Thymus (tissue), 11 donors: ENCODE results near the gene SYK. TPM values are rescaled to one million over a fixed set of nuclear protein-coding genes. Genes with fewer than 3 reads are reported as not detected.

Experiments used
- DNase-seq, 9 donors: peaks; one replicate each; pipeline ENCODE4 v3.0.0-alpha.2; 2013; ENCODE audit warnings: low spot score in 9 of 9, low read depth in 6 of 9, missing footprints in 1 of 9
- H3K27ac ChIP-seq, 2 donors: one replicate each; pipeline ENCODE4 v1.5.1; 2013; ENCODE audit warnings: control low read depth in 1 of 2, low read depth in 1 of 2, low read length in 1 of 2, mild to moderate bottlenecking in 1 of 2, moderate library complexity in 1 of 2
- H3K27me3 ChIP-seq, 2 donors: one replicate each; pipeline ENCODE4 v1.5.1; 2013; ENCODE audit warnings: low read length in 1 of 2; ENCODE audit not compliant: control insufficient read depth in 2 of 2, insufficient read depth in 1 of 2
- H3K36me3 ChIP-seq, 2 donors: one replicate each; pipeline ENCODE4 v1.5.1; 2013; ENCODE audit warnings: low read length in 1 of 2, mild to moderate bottlenecking in 1 of 2, moderate library complexity in 1 of 2; ENCODE audit not compliant: control insufficient read depth in 2 of 2, insufficient read depth in 2 of 2
- H3K4me1 ChIP-seq, 2 donors: one replicate each; pipeline ENCODE4 v1.5.1; 2013; ENCODE audit warnings: low read length in 2 of 2; ENCODE audit not compliant: control insufficient read depth in 2 of 2, insufficient read depth in 2 of 2
- H3K4me3 ChIP-seq, 2 donors: one replicate each; pipeline ENCODE4 v1.5.1; 2013; ENCODE audit warnings: low read length in 2 of 2, control low read depth in 1 of 2, mild to moderate bottlenecking in 1 of 2
- H3K9me3 ChIP-seq, 2 donors: one replicate each; pipeline ENCODE4 v1.5.1; 2013; ENCODE audit warnings: low read length in 1 of 2, mild to moderate bottlenecking in 1 of 2; ENCODE audit not compliant: control insufficient read depth in 2 of 2, insufficient read depth in 1 of 2
- WGBS: extraction: QIAGEN DNeasy Blood & Tissue Kit; methylation state at CpG from one replicate; pipeline ENCODE4 v1.1.7; 2013; 5-methylcytosine and 5-hydroxymethylcytosine counted together
- polyA plus RNA-seq: library from polyadenylated mRNA; stranded (reverse); fragments of 200-250 nt; gene quantifications from one replicate; pipeline ENCODE4 v1.2.3, GENCODE V29; 2013
- total RNA-seq: library from RNA; stranded (reverse); fragments of 120-200 nt; gene quantifications from one replicate; pipeline ENCODE4 v1.2.4, GENCODE V29; 2013
- donor health status: healthy.

The SYK gene
- total and polyA plus RNA-seq, 2 donors: 22.2 to 55.9 TPM

- WGBS: 98% methylated on average over 14 of the region's 14 CpGs
Observed at GRCh38 chr9:90914196-90914595, 112.6 kb downstream of the SYK start.

GRCh38 chr9:90914868-90915483, 113.4 kb downstream of the SYK start:
- Histone ChIP-seq H3K27ac (no peak overlapping the region), H3K9me3 (no peaks in the 10 kb centered on the region), H3K4me1 (no peaks in the 10 kb centered on the region), H3K36me3 (no peaks in the 10 kb centered on the region), H3K4me3 (no peak overlapping the region), H3K27me3 (no peaks in the 10 kb centered on the region)
- peak; percentile 42 to 80 (median 54) for DNase-seq
- WGBS: 26% methylated on average over 7 of the region's 7 CpGs

More at GRCh38 chr9:90914196-90914595, 112.6 kb downstream of the SYK start:
- DNase-seq: no peak
- Histone ChIP-seq H3K9me3 (no peaks in the 10 kb centered on the region), H3K36me3 (no peaks in the 10 kb centered on the region), H3K27me3 (no peaks in the 10 kb centered on the region), H3K27ac (no peak overlapping the region), H3K4me3 (no peak overlapping the region), H3K4me1 (no peaks in the 10 kb centered on the region)

GRCh38 chr9:90915693-90916092, 114.1 kb downstream of the SYK start:
- H3K27me3 ChIP-seq: no peaks in the 10 kb centered on the region
- H3K4me3 ChIP-seq: no peak overlapping the region
- H3K9me3 ChIP-seq: no peaks in the 10 kb centered on the region
- no peaks in the 10 kb centered on the region for H3K4me1 ChIP-seq
- peak in 1 of 9 donors; percentile 24 for DNase-seq
- H3K27ac ChIP-seq: no peak overlapping the region
- whole genome bisulfite sequencing: 88% methylated on average over 6 of the region's 6 CpGs
- H3K36me3 ChIP-seq: no peaks in the 10 kb centered on the region

- no peak for DNase-seq
- Histone ChIP-seq H3K9me3 (no peaks in the 10 kb centered on the region), H3K36me3 (no peaks in the 10 kb centered on the region), H3K4me1 (no peaks in the 10 kb centered on the region), H3K27me3 (no peaks in the 10 kb centered on the region), H3K27ac (no peak overlapping the region), H3K4me3 (no peak overlapping the region)
- 96% methylated on average over 11 of the region's 11 CpGs for WGBS
Observed at GRCh38 chr9:90916147-90916734, 114.6 kb downstream of the SYK start.

- H3K27me3 ChIP-seq: no peaks in the 10 kb centered on the region
- H3K36me3 ChIP-seq: no peaks in the 10 kb centered on the region
- WGBS: 96% methylated on average over 10 of the region's 10 CpGs
- no peak overlapping the region for H3K27ac ChIP-seq
- no peak overlapping the region for H3K4me3 ChIP-seq
- no peak for DNase-seq
- H3K9me3 ChIP-seq: no peaks in the 10 kb centered on the region
- H3K4me1 ChIP-seq: no peaks in the 10 kb centered on the region
Observed at GRCh38 chr9:90919883-90920282, 118.3 kb downstream of the SYK start.

- Histone ChIP-seq H3K4me1 (no peaks in the 10 kb centered on the region), H3K27ac (peak overlapping the region in 1 of 2 donors; percentile 46), H3K36me3 (no peaks in the 10 kb centered on the region), H3K9me3 (no peaks in the 10 kb centered on the region), H3K4me3 (no peak overlapping the region), H3K27me3 (no peaks in the 10 kb centered on the region)
- 83% methylated on average over 8 of the region's 8 CpGs for WGBS
- DNase-seq: no peak
Observed at GRCh38 chr9:90921104-90921503, 119.5 kb downstream of the SYK start.

- DNase-seq: no peak
- WGBS: 97% methylated on average over 7 of the region's 7 CpGs
- no peaks in the 10 kb centered on the region for H3K36me3 ChIP-seq
- no peaks in the 10 kb centered on the region for H3K4me1 ChIP-seq
- no peak overlapping the region for H3K27ac ChIP-seq
- H3K4me3 ChIP-seq: no peak overlapping the region
- H3K27me3 ChIP-seq: peaks cover 0 to 2% of the 10 kb centered on the region in 2 donors
- H3K9me3 ChIP-seq: no peaks in the 10 kb centered on the region
Observed at GRCh38 chr9:90921969-90922368, 120.3 kb downstream of the SYK start.

GRCh38 chr9:90925581-90926257, 124.1 kb downstream of the SYK start:
- no peaks in the 10 kb centered on the region for H3K4me1 ChIP-seq
- WGBS: 92% methylated on average over 2 of the region's 2 CpGs
- DNase-seq: no peak

GRCh38 chr9:90926936-90927335, 125.3 kb downstream of the SYK start:
- H3K9me3 ChIP-seq: no peaks in the 10 kb centered on the region
- no peak overlapping the region for H3K27ac ChIP-seq
- no peak overlapping the region for H3K4me3 ChIP-seq
- peaks cover 0 to 2% of the 10 kb centered on the region in 2 donors for H3K27me3 ChIP-seq
- 73% methylated on average over 3 of the region's 3 CpGs for WGBS
- no peak for DNase-seq
- no peaks in the 10 kb centered on the region for H3K36me3 ChIP-seq
- H3K4me1 ChIP-seq: no peaks in the 10 kb centered on the region

More at GRCh38 chr9:90925581-90926257, 124.1 kb downstream of the SYK start:
- Histone ChIP-seq H3K4me3 (no peak overlapping the region), H3K9me3 (no peaks in the 10 kb centered on the region), H3K27ac (no peak overlapping the region), H3K27me3 (peaks cover 0 to 2% of the 10 kb centered on the region in 2 donors), H3K36me3 (no peaks in the 10 kb centered on the region)
